Measurements from ENCODE around the gene PRELP. TPM values are rescaled to one million over a fixed set of nuclear protein-coding genes. Genes with fewer than 3 reads are reported as not detected.

PRELP gene
- total RNA-seq, 4 donors from 2014 or later: 100 to 186 (median 165) TPM

DNA sequence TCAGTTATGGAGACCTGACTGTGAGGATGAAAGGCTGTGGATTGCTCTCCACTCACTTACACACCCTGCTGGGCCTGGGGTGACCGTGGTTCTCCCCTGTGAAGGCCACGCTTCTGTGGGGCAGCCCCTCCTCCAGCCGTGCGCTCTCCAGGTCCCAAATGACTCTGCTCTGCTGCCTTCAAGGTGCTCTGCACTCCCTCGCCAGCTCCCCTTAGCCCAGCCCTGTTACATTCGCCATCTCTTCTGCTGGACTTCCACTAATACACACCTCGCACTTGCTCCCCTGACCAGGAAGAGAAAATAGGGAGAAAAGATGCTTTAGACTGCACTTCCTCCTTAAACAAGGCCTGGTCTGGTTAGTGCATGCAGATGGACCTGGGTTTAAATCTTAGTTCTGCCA lies 42.9 kb downstream of the PRELP start:
- intact Hi-C loops (cut with DNase I): loop anchor here (5.0 kb wide), 1 partner anchor 39 kb away; no protein-coding TSS in a partner anchor
- 95% methylated on average over 7 of the region's 7 CpGs for whole genome bisulfite sequencing
- Histone ChIP-seq H3K27me3 (no peaks in the 10 kb centered on the region), H3K4me3 (no peak overlapping the region), H3K36me3 (no peaks in the 10 kb centered on the region), H3K9me3 (no peaks in the 10 kb centered on the region), H3K27ac (replicated peaks in 1 of 4) (no peak overlapping the region), H3K4me1 (peaks cover 28 to 92% (median 56%) of the 10 kb centered on the region in 4 donors)
- no peak for TF ChIP-seq CTCF (IDR thresholded peaks at IDR 0.05)
- no peak for TF ChIP-seq EP300 (IDR thresholded peaks at IDR 0.05)
- TF ChIP-seq POLR2A (IDR thresholded peaks at IDR 0.05; ENCODE audit: low read depth): no peak
- TF ChIP-seq POLR2AphosphoS5 (IDR thresholded peaks at IDR 0.05): no peak
- DNase-seq (ENCODE audit: extremely low spot score): no peak

GRCh38 chr1:203519053-203519840 lies 43.6 kb downstream of the PRELP start:
- DNase-seq (ENCODE audit: extremely low spot score): no peak
- TF ChIP-seq EP300 (IDR thresholded peaks at IDR 0.05) (no peak), CTCF (IDR thresholded peaks at IDR 0.05) (no peak), POLR2AphosphoS5 (IDR thresholded peaks at IDR 0.05) (no peak), POLR2A (IDR thresholded peaks at IDR 0.05; ENCODE audit: low read depth) (no peak)
- Histone ChIP-seq H3K36me3 (no peaks in the 10 kb centered on the region), H3K9me3 (no peaks in the 10 kb centered on the region), H3K4me1 (peaks cover 22 to 92% (median 56%) of the 10 kb centered on the region in 4 donors), H3K27me3 (no peaks in the 10 kb centered on the region), H3K4me3 (no peak overlapping the region), H3K27ac (replicated peaks in 1 of 4) (no peak overlapping the region)
- 78% methylated on average over 10 of the region's 10 CpGs for WGBS
- intact Hi-C loops (cut with DNase I): loop anchor here (5.0 kb wide), 1 partner anchor 38 kb away; no protein-coding TSS in a partner anchor

GRCh38 chr1:203519896-203520295 lies 44.3 kb downstream of the PRELP start:
- intact Hi-C loops (cut with DNase I): loop anchor here (5.0 kb wide), 1 partner anchor 37 kb away; no protein-coding TSS in a partner anchor
- H3K27ac ChIP-seq (replicated peaks in 1 of 4): peak overlapping the region in 1 of 4 donors; percentile 18
- no peaks in the 10 kb centered on the region for H3K27me3 ChIP-seq
- no peak for DNase-seq (ENCODE audit: extremely low spot score)
- peaks cover 28 to 92% (median 59%) of the 10 kb centered on the region in 4 donors for H3K4me1 ChIP-seq
- 95% methylated on average over 6 of the region's 6 CpGs for whole genome bisulfite sequencing
- no peak overlapping the region for H3K4me3 ChIP-seq
- TF ChIP-seq POLR2A (IDR thresholded peaks at IDR 0.05; ENCODE audit: low read depth): no peak
- TF ChIP-seq EP300 (IDR thresholded peaks at IDR 0.05): no peak
- TF ChIP-seq CTCF (IDR thresholded peaks at IDR 0.05): no peak
- no peak for TF ChIP-seq POLR2AphosphoS5 (IDR thresholded peaks at IDR 0.05)
- H3K36me3 ChIP-seq: no peaks in the 10 kb centered on the region
- no peaks in the 10 kb centered on the region for H3K9me3 ChIP-seq

DNA sequence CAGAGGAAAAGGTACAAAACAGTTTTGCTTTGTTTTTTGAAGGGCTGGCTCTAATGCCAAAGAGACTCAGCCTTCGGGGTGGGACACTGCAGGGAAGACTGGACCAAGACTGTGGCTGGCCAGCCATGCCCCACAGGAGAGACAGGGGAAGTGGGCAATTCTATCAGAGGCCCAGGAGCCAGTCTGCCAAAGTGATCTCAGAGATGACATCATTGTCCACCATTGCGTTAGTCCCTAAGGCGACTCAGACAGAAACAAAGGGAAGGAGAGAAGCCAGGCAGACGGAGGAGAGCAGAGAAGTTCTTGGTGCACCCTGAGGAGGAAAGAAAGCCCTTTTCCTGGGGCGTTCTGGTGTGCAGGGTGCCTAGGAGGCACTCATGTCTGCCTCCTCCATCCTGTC lies 44.7 kb downstream of the PRELP start:
- H3K4me3 ChIP-seq: no peak overlapping the region
- no peaks in the 10 kb centered on the region for H3K36me3 ChIP-seq
- H3K9me3 ChIP-seq: no peaks in the 10 kb centered on the region
- H3K27me3 ChIP-seq: no peaks in the 10 kb centered on the region
- H3K4me1 ChIP-seq: peaks cover 32 to 93% (median 63%) of the 10 kb centered on the region in 4 donors
- WGBS: 41% methylated on average over 5 of the region's 5 CpGs
- H3K27ac ChIP-seq (replicated peaks in 1 of 4): peak overlapping the region in 1 of 4 donors; percentile 18
- TF ChIP-seq POLR2AphosphoS5 (IDR thresholded peaks at IDR 0.05): peak; percentile 8 to 31
- TF ChIP-seq CTCF (IDR thresholded peaks at IDR 0.05): no peak
- no peak for DNase-seq (ENCODE audit: extremely low spot score)
- intact Hi-C loops (cut with DNase I): no loop called here
